Panc1 (cell line): ENCODE data around the gene DDX59. TPM values are rescaled to one million over a fixed set of nuclear protein-coding genes. Genes with fewer than 3 reads are reported as not detected.

Experiments
- ATAC-seq: fragments of 200-7000 bp; cut with Tn5 transposase; 2 replicates; pipeline ENCODE4 v1.9.1; 2020; ENCODE audit warnings: mild to moderate bottlenecking, moderate library complexity
- BruUV-seq: library from RNA; stranded (reverse); fragments of 400-500 nt; replicated peaks from 2 replicates; lab custom pipeline; 2021; lab: Mats Ljungman, UMichigan
- CTCF ChIA-PET: fragments of 300-600 bp; sonication (Branson Sonifier 250); formaldehyde crosslinking; loops from one replicate; lab custom pipeline; 2022; ENCODE audit warnings: antibody characterized with exemption; lab: Charles Lee
- POLR2A ChIA-PET: fragments of 300-600 bp; sonication (Branson Sonifier 250); formaldehyde crosslinking; loops from one replicate; lab custom pipeline; 2022; ENCODE audit warnings: antibody characterized with exemption; lab: Charles Lee
- DNase-seq: peaks from one replicate; pipeline ENCODE4 v3.0.0-alpha.2; 2010; ENCODE audit warnings: low read depth, low spot score
- H3K27ac ChIP-seq: 2 replicates; pipeline ENCODE4 v1.5.1; 2011; ENCODE audit warnings: mild to moderate bottlenecking, low read length, inconsistent platforms
- H3K27me3 ChIP-seq: fragments of 200-500 bp; sonication (Bioruptor generic); 2 replicates; pipeline ENCODE4 v1.6.0; 2014; ENCODE audit warnings: low read length, inconsistent platforms; ENCODE audit not compliant: control insufficient read depth, insufficient read depth
- H3K36me3 ChIP-seq: fragments of 200-500 bp; sonication (Bioruptor generic); 2 replicates; pipeline ENCODE4 v1.5.1; 2014; ENCODE audit warnings: inconsistent platforms, mild to moderate bottlenecking, low read length, moderate library complexity; ENCODE audit not compliant: control insufficient read depth, insufficient read depth
- H3K4me1 ChIP-seq: 2 replicates; pipeline ENCODE4 v1.5.1; 2011; ENCODE audit warnings: inconsistent platforms, mild to moderate bottlenecking, low read length, moderate library complexity; ENCODE audit not compliant: control insufficient read depth, insufficient read depth
- H3K4me3 ChIP-seq, 2 experiments: 2 replicates each; pipeline ENCODE4 v1.5.1; 2011 to 2012; ENCODE audit warnings: low read depth in 2 of 2, low read length in 2 of 2, mild to moderate bottlenecking in 2 of 2, inconsistent platforms in 1 of 2, moderate library complexity in 1 of 2
- H3K9me3 ChIP-seq: fragments of 200-500 bp; sonication (Bioruptor generic); 2 replicates; pipeline ENCODE4 v1.5.1; 2014; ENCODE audit warnings: low read depth, mild to moderate bottlenecking, inconsistent platforms, low read length, moderate library complexity; ENCODE audit not compliant: control insufficient read depth, insufficient read depth
- CTCF ChIP-seq: fragments of 450-650 bp; IDR thresholded peaks from 2 replicates; pipeline ENCODE4 v1.5.1; 2017; ENCODE audit warnings: mild to moderate bottlenecking
- POLR2AphosphoS5 ChIP-seq: IDR thresholded peaks from 2 replicates; pipeline ENCODE4 v1.6.1; 2012; ENCODE audit warnings: mild to moderate bottlenecking, low read depth, low read length, moderate library complexity
- REST ChIP-seq, 2 experiments: IDR thresholded peaks; 2 replicates each; pipeline ENCODE4 v1.6.1; 2011 to 2012; ENCODE audit warnings: low read depth in 2 of 2, control low read depth in 1 of 2, low read length in 1 of 2, mild to moderate bottlenecking in 1 of 2, moderate library complexity in 1 of 2; ENCODE audit not compliant: insufficient read depth in 1 of 2
- SIN3A ChIP-seq: IDR thresholded peaks from 2 replicates; pipeline ENCODE4 v1.6.1; 2012; ENCODE audit warnings: low read depth, mild to moderate bottlenecking, low read length, moderate library complexity, borderline replicate concordance; ENCODE audit not compliant: insufficient read depth
- TCF7L2 ChIP-seq: IDR thresholded peaks from 2 replicates; pipeline ENCODE4 v1.6.1; 2011; ENCODE audit warnings: mild to moderate bottlenecking, low read depth, low read length, inconsistent platforms
- in situ Hi-C: cut with HindIII; loops from 2 replicates; pipeline ENCODE4 v1.10.0; 2016; ENCODE audit warnings: low sequenced_read_pairs, low pct_unique_long_range_greater_than_20kb
- intact Hi-C: fragments of 100-400 bp; cut with micrococcal nuclease; formaldehyde crosslinking; loops from one replicate; pipeline ENCODE4 v1.10.0; 2022; ENCODE audit not compliant: unreplicated experiment
- total RNA-seq: library from RNA; stranded (reverse); gene quantifications from one replicate; pipeline ENCODE4 v1.2.1, GENCODE V29; 2021; ENCODE audit not compliant: unreplicated experiment

DDX59 gene
- total RNA-seq, 1 experiment from 2014 or later: 26.4 TPM

GRCh38 chr1:200686620-200687019, 16.9 kb upstream of the DDX59 start:
- no TSS peak for BruUV-seq
- H3K36me3 ChIP-seq: no peaks in the 10 kb centered on the region
- H3K27ac ChIP-seq: no peak overlapping the region
- H3K9me3 ChIP-seq: no peaks in the 10 kb centered on the region
- no peaks in the 10 kb centered on the region for H3K27me3 ChIP-seq
- ATAC-seq (no peak), DNase-seq (no peak)
- ChIA-PET POLR2A (interaction anchor here (0.6 kb wide), 1 partner anchor 45 kb away, joined by 4 read pairs; no protein-coding TSS in a partner anchor), CTCF (no interaction called here)
- in situ Hi-C loops (no loop called here), intact Hi-C loops (no loop called here)
- TF ChIP-seq TCF7L2 (no peak), POLR2AphosphoS5 (no peak), CTCF (no peak), SIN3A (no peak), REST (IDR thresholded peaks at IDR 0.05; ENCODE audit: insufficient read depth in 1 of 2, low read depth in 2 of 2, low read length in 1 of 2) (no peak)
- H3K4me1 ChIP-seq: no peaks in the 10 kb centered on the region
- no peak overlapping the region for H3K4me3 ChIP-seq

DNA sequence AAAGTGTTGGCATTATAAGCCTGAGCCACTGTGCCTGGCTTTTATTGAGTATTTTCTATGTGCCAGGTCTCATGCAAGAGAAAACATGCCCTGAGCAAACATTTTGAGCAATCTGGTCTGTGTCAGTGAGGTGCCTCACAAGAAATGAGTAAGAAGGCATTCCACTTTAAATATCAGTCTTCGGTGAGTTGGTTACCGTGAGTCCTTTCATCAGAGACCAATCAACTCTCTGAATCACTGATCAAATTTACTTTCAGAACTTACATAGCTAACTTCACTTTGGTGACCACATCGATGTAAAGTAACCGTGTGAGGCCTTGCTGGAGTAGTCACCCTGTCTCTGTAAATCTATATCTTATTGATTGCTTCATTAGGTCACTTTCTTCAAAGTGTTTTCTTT, 14.3 kb upstream of the DDX59 start:
- H3K4me1 ChIP-seq: no peaks in the 10 kb centered on the region
- ChIA-PET CTCF (no interaction called here), POLR2A (interaction anchor here (1.1 kb wide), 1 partner anchor 14 kb away, joined by 5 read pairs; the partner anchor contains the start of gene DDX59)
- H3K4me3 ChIP-seq: no peak overlapping the region
- H3K27me3 ChIP-seq: no peaks in the 10 kb centered on the region
- DNase-seq: peak; percentile 81
- ATAC-seq: peak; percentile 60; the same call in 1 of the 2 replicates
- no peaks in the 10 kb centered on the region for H3K36me3 ChIP-seq
- intact Hi-C loops: no loop called here
- no peaks in the 10 kb centered on the region for H3K9me3 ChIP-seq
- in situ Hi-C loops: no loop called here
- H3K27ac ChIP-seq: no peak overlapping the region
- TF ChIP-seq POLR2AphosphoS5 (no peak), CTCF (no peak), TCF7L2 (no peak), SIN3A (no peak), REST (IDR thresholded peaks at IDR 0.05; ENCODE audit: insufficient read depth in 1 of 2, low read depth in 2 of 2, low read length in 1 of 2) (no peak)
- no TSS peak for BruUV-seq
